C4-2B (cell line): ENCODE results near the gene DDX5.

Experiments used
- ZFX ChIP-seq: fragments of 450-650 bp; IDR thresholded peaks from 2 replicates; pipeline ENCODE4 v1.6.1; 2017
- TF ChIP-seq, protein P1 (sequence below): fragments of 450-650 bp; conservative IDR thresholded peaks from 2 replicates; pipeline ENCODE4 v1.5.1; 2017; ENCODE audit warnings: mild to moderate bottlenecking

DNA sequence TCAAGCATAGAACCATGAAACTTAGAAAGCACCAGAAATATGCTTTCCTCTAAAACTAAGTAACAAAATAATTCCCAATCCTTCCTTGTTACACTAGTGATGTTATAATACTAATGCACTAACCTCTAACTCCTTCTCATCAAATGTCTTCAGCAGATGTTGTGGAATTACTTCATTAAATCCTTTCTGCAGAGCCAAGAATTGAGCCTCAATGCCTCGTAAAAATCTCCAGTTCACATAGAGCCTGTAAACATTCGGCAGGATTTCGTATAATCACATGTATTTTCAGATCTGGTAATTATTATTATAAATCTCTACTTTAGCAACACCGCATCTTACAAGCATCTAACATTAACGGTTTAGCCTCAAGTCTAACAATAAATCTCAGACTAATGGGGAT lies 45.4 kb upstream of the DDX5 start:
- TF ChIP-seq, protein P1, sequence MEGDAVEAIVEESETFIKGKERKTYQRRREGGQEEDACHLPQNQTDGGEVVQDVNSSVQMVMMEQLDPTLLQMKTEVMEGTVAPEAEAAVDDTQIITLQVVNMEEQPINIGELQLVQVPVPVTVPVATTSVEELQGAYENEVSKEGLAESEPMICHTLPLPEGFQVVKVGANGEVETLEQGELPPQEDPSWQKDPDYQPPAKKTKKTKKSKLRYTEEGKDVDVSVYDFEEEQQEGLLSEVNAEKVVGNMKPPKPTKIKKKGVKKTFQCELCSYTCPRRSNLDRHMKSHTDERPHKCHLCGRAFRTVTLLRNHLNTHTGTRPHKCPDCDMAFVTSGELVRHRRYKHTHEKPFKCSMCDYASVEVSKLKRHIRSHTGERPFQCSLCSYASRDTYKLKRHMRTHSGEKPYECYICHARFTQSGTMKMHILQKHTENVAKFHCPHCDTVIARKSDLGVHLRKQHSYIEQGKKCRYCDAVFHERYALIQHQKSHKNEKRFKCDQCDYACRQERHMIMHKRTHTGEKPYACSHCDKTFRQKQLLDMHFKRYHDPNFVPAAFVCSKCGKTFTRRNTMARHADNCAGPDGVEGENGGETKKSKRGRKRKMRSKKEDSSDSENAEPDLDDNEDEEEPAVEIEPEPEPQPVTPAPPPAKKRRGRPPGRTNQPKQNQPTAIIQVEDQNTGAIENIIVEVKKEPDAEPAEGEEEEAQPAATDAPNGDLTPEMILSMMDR = no peak
- TF ChIP-seq ZFX = no peak
